Measurements from ENCODE around the gene ANAPC13.

GRCh38 chr3:134496471-134497071 is 10.8 kb upstream of the ANAPC13 start:
- TF ChIP-seq EZH2 (IDR thresholded peaks at IDR 0.05; ENCODE audit: insufficient read depth, poor library complexity, severe bottlenecking) (no peak), EZH2phosphoT487 (IDR thresholded peaks at IDR 0.05; ENCODE audit: insufficient read depth, low read depth) (no peak)
